HFFc6 (cell line): ENCODE data around the gene COL25A1. TPM values are rescaled to one million over a fixed set of nuclear protein-coding genes. Genes with fewer than 3 reads are reported as not detected.

ENCODE experiments used
- DNase-seq: peaks from one replicate; pipeline ENCODE4 v3.0.0-alpha.2; 2018
- H3K27ac Mint-ChIP-seq: 2 replicates; pipeline ENCODE4 v1.8.0; 2020; ENCODE audit warnings: mild to moderate bottlenecking, mixed read lengths
- H3K27me3 Mint-ChIP-seq: 2 replicates; pipeline ENCODE4 v1.8.0; 2021; ENCODE audit warnings: mild to moderate bottlenecking, moderate library complexity, mixed read lengths; ENCODE audit not compliant: insufficient read depth
- H3K36me3 Mint-ChIP-seq: 2 replicates; pipeline ENCODE4 v1.8.0; 2021; ENCODE audit warnings: low read depth, mixed read lengths
- H3K4me1 Mint-ChIP-seq: 2 replicates; pipeline ENCODE4 v1.8.0; 2020; ENCODE audit warnings: low read depth, mixed read lengths
- H3K4me3 Mint-ChIP-seq: 2 replicates; pipeline ENCODE4 v1.8.0; 2020; ENCODE audit warnings: mild to moderate bottlenecking, moderate library complexity, mixed read lengths
- H3K9me3 Mint-ChIP-seq: 2 replicates; pipeline ENCODE4 v1.8.0; 2020; ENCODE audit warnings: mild to moderate bottlenecking, mixed read lengths
- CTCF ChIP-seq: fragments of 200-600 bp; sonication (generic); IDR thresholded peaks from 2 replicates; pipeline ENCODE4 v1.5.0; 2021; ENCODE audit warnings: antibody characterized with exemption, mild to moderate bottlenecking
- total RNA-seq, 6 experiments: library from RNA; stranded (reverse); fragmentation: NEBNext Ultra II Directional; extraction: Animal tissue kit (Norgen Biotek cat#: 25700); gene quantifications; 2 replicates in 1 of 6; 3 replicates in 5 of 6; pipeline ENCODE4 v1.2.3, GENCODE V29; 2021

COL25A1 gene
- total RNA-seq, 6 experiments from 2014 or later, result not detected

GRCh38 chr4:109123951-109124350 is 178.5 kb downstream of the COL25A1 start:
- Mint-ChIP-seq H3K4me1 (no peaks in the 10 kb centered on the region), H3K9me3 (no peaks in the 10 kb centered on the region; the same call in 1 of the 2 replicates), H3K36me3 (no peaks in the 10 kb centered on the region), H3K4me3 (no peak overlapping the region), H3K27me3 (no peaks in the 10 kb centered on the region), H3K27ac (no peak overlapping the region)
- DNase-seq, result no peak
- TF ChIP-seq CTCF, result no peak

- no peaks in the 10 kb centered on the region; the same call in 1 of the 2 replicates for H3K9me3 Mint-ChIP-seq
- H3K36me3 Mint-ChIP-seq, result no peaks in the 10 kb centered on the region
- TF ChIP-seq CTCF, result no peak
- H3K27me3 Mint-ChIP-seq, result no peaks in the 10 kb centered on the region; the same call in 1 of the 2 replicates
- H3K27ac Mint-ChIP-seq, result no peak overlapping the region
- H3K4me1 Mint-ChIP-seq, result no peaks in the 10 kb centered on the region
- DNase-seq, result no peak
- no peak overlapping the region for H3K4me3 Mint-ChIP-seq
Measured at GRCh38 chr4:109121561-109121960, 180.9 kb downstream of the COL25A1 start.

- H3K27ac Mint-ChIP-seq, result no peak overlapping the region
- no peaks in the 10 kb centered on the region for H3K4me1 Mint-ChIP-seq
- TF ChIP-seq CTCF, result no peak
- no peaks in the 10 kb centered on the region for H3K36me3 Mint-ChIP-seq
- H3K9me3 Mint-ChIP-seq, result no peaks in the 10 kb centered on the region; the same call in 1 of the 2 replicates
- H3K4me3 Mint-ChIP-seq, result no peak overlapping the region
- H3K27me3 Mint-ChIP-seq, result no peaks in the 10 kb centered on the region; the same call in 1 of the 2 replicates
- DNase-seq, result no peak
Measured at GRCh38 chr4:109119852-109120251, 182.6 kb downstream of the COL25A1 start.

GRCh38 chr4:109118635-109119034 is 183.8 kb downstream of the COL25A1 start:
- Mint-ChIP-seq H3K36me3 (no peaks in the 10 kb centered on the region), H3K4me1 (no peaks in the 10 kb centered on the region), H3K27ac (no peak overlapping the region), H3K27me3 (no peaks in the 10 kb centered on the region; the same call in 1 of the 2 replicates), H3K4me3 (no peak overlapping the region), H3K9me3 (peaks cover 4% of the 10 kb centered on the region; the same call in 1 of the 2 replicates)
- no peak for TF ChIP-seq CTCF
- DNase-seq, result no peak

GRCh38 chr4:109114501-109114900 is 188.0 kb downstream of the COL25A1 start:
- no peaks in the 10 kb centered on the region for H3K36me3 Mint-ChIP-seq
- H3K27ac Mint-ChIP-seq, result no peak overlapping the region
- H3K9me3 Mint-ChIP-seq, result peaks cover 4% of the 10 kb centered on the region; the same call in 1 of the 2 replicates
- TF ChIP-seq CTCF, result no peak
- no peaks in the 10 kb centered on the region for H3K4me1 Mint-ChIP-seq
- DNase-seq, result no peak
- H3K4me3 Mint-ChIP-seq, result no peak overlapping the region
- no peaks in the 10 kb centered on the region; the same call in 1 of the 2 replicates for H3K27me3 Mint-ChIP-seq

GRCh38 chr4:109113521-109113920 is 188.9 kb downstream of the COL25A1 start:
- Mint-ChIP-seq H3K27me3 (no peaks in the 10 kb centered on the region; the same call in 1 of the 2 replicates), H3K27ac (no peak overlapping the region), H3K9me3 (peaks cover 4% of the 10 kb centered on the region; the same call in 1 of the 2 replicates), H3K36me3 (no peaks in the 10 kb centered on the region), H3K4me3 (no peak overlapping the region), H3K4me1 (no peaks in the 10 kb centered on the region)
- DNase-seq, result no peak
- TF ChIP-seq CTCF, result no peak
